Activated CD4-positive, alpha-beta T cell treated with anti-CD3 and anti-CD28 coated beads, Interleukin-2, Interleukin-6, amounts not matched to agents 100 ng/mL and 50 ng/mL, durations not matched to agents 16 hours and 8 hours (primary cell): Measurements from ENCODE around the gene KCTD17.

Experiments used
- DNase-seq: peaks from one replicate; pipeline ENCODE4 v3.0.0-alpha.2; 2020

The KCTD17 gene

DNA sequence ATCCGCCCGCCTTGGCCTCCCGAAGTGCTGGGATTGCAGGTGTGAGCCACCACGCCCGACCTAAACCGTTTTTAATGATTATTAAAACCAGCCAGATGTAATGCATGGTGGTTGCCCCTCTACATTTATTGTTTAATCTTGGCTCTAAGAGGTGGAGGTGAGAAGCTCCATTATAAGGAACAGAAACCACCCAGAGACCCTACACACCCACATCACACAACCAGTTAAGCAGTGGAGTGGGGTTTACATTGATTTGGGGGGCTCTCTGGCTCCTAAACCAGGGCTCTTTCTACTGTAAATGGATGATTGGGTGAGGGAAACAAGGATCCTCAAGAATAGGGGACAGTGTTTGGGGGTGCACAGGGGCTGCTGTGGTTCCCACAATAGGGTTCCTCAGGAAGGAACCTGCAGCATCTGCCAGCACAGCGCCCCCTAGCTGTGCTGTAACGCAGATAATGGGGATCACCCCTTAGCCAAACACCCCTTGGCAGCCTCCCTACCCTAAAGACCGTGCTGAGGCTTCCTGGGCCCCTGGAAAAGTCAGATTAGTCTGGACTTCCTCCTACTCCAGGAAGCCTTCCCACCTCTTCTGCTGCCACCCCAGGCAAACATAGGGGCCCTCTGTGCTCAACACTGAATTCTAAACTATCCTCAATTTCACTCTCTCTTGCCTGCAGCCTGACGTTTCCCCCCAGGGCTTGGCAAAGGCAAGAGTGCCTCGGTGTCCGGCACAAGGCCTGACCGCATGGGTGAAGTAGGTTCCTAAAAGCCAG, 29.6 kb upstream of the KCTD17 start:
- DNase-seq, result peak; percentile 70

DNA sequence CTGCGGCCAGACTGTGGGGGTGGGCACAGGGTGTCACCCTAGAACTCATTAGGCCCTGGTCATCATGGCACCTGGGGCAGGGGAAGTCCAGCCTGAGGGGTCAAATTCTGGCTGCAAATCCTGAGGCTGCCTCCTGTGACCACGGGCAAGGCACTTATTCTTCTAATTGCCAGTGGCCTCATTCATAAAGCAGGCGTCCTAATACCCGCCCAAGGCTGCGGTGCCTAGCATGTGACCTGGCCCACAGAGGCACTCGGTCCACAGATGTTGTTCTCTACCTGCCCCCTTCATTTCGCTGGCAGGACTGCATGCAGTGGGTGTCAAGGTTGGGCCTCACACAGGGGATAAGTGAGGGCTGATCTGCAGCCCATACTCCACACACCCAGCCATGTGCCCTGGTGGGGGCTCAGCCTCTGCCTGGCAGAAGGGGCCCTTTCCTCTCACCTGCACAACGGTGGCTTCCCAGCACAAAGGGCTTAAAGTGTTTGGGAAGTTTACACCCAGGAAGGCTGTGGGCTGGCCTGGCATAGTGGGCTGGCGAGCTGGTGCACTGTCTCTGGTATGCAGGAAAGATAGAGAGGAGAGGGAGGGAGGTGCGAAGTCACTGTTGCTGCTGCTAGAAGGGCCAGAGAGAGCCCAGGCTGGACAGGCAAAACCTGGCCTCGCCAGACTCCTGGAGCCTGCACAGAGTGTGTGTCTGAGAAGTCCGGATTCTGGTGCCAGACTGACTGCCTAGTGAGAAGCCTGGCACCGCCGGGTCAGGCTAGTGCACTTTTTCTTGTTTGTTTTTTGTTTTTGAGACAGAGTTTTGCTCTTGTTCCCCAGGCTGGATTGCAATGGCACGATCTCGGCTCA, 28.8 kb upstream of the KCTD17 start:
- DNase-seq, result no peak

DNA sequence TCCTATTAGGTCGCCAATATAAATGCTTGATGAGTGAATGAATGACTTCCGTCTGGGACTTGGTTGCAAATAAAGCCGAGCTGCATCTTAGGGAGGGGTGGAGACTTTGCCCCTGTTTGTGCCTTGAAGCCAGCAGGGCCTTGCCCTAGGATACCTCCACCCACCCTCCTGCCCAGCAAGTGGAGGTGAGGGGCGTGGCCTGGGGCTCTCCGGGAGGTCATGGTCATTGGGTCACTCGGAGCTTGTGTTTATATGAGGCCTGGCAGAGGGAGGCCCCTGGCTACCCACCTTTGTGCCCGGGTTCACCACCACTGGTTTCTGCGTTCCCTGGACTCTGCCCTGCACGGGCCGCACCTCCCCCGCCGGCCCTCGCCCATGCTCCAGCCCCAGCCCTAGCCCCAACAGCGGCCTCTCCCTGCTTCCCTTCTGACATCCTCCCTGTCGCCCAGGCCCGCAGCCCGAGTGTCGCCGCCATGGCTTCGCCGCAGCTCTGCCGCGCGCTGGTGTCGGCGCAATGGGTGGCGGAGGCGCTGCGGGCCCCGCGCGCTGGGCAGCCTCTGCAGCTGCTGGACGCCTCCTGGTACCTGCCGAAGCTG, 27.7 kb upstream of the KCTD17 start:
- no peak for DNase-seq

DNA sequence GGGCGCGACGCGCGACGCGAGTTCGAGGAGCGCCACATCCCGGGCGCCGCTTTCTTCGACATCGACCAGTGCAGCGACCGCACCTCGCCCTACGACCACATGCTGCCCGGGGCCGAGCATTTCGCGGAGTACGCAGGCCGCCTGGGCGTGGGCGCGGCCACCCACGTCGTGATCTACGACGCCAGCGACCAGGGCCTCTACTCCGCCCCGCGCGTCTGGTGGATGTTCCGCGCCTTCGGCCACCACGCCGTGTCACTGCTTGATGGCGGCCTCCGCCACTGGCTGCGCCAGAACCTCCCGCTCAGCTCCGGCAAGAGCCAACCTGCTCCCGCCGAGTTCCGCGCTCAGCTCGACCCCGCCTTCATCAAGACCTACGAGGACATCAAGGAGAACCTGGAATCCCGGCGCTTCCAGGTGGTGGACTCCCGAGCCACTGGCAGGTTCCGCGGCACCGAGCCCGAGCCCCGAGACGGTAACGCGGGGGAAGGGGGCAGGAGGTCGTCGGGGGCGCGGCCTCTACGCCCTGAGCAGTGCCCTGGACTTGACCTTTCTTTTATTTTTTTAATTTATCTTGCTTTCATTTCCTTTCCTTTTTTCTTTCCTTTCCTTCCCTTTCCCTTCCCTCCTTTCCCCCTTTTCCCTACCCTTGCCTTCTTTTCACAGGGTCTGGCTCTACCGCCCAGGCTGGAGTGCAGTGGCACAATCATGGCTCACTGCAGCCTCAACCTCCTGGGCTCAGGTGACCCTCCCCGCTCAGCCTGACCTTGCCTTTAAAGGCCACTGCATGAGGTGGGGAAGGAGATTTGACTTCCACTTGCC, 27.0 kb upstream of the KCTD17 start:
- no peak for DNase-seq

DNA sequence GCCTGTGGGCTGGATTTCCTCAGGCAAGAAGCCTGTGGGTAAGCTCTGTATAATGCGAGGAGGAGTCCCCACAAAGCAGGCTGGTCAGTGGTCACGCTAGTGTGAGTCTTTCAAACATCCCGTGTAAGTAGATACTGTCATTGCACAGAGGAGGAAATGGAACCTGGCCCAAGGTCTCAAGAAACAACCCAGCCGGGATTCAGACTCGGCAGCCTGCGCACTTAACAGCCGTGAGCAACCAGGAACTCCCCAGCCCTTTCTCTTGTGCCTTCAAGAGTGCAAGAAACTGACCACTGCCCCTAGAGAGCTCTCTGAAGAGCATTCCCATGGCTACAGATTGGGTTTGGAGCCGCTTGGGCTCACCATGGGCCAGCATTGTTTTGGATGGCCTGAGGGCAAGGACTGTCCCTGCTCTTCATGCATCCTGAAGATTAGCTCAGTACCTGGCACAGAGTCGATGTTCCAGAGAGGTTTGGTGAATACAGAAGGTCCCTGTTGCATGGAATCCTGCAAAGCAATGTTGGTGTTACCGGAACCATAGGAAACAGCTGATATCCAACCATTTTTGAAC, 26.0 kb upstream of the KCTD17 start:
- DNase-seq, result no peak

DNA sequence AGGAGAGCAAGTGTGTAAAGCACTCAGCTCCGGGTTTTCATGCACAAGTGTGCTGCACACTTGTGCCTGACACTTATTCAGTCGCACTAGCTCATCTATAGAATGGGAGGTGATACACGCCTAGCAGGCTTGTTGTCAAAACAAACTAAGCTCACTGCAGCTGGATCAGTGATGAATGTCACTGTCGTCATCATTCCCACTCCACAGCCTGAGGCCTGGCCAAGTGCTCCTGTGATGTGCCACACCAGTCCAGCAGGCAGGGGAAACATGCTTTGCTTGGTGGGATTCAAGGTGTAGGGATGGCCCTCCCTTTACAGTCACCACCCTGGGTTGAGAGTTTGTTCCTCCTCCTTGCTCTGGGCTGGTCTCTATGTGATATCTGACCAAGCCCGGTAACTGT, 25.2 kb upstream of the KCTD17 start:
- DNase-seq, result no peak

DNA sequence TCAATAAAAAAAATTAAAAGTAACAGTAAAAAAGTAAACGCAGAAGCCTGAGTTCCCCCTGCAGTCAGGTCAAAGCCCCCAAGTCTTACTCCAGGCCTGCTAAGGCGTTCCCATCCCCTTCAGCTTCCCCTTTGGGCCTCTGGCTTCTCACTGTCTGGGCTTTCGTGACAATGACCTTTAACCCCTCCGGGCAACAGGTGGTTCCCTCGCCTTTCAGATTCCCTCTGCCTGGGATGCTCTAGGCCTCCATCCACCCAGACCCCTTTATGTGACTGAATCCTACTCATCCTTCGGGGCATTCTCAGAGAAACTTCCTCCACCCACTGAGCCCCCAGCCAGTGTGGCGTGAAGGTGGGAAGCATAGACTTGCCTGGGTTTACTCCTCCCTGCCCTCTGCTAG, 24.0 kb upstream of the KCTD17 start:
- DNase-seq, result no peak

DNA sequence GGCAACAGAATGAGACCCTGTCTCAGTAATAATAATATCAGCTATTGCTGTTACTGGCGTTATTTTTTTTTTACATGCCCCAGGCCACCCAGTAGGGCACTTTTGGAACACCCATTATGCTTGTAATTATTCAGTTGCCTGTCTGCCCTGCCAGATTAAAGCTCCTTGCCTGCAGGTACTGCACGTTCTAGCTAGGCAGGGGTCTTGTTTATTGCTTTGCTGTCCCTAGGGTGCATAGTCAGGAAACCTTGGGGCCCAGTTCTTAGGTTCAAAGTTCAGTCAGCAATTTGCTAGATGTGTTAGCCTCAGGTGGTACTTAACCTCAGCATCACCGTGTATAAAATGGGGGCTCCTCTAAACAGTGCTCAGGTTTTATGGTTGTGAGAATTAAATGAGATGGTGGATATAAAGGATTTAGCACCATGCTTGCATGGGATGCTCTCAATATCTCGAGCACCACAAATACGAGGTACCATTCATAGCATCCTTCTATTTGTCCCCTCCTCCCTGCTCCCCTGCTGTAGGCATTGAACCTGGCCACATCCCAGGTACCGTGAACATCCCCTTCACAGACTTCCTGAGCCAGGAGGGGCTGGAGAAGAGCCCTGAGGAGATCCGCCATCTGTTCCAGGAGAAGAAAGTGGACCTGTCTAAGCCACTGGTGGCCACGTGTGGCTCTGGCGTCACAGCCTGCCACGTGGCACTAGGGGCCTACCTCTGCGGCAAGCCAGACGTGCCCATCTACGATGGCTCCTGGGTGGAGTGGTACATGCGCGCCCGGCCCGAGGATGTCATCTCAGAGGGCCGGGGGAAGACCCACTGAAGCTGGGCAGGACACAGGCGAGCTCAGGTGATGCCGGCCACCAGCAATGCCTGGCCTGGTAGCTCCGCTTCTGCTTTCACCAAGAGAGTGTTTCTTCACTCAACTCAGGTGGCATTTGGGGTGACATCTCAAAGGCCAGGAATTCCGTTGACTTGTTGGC, 22.6 kb upstream of the KCTD17 start:
- DNase-seq, result no peak

DNA sequence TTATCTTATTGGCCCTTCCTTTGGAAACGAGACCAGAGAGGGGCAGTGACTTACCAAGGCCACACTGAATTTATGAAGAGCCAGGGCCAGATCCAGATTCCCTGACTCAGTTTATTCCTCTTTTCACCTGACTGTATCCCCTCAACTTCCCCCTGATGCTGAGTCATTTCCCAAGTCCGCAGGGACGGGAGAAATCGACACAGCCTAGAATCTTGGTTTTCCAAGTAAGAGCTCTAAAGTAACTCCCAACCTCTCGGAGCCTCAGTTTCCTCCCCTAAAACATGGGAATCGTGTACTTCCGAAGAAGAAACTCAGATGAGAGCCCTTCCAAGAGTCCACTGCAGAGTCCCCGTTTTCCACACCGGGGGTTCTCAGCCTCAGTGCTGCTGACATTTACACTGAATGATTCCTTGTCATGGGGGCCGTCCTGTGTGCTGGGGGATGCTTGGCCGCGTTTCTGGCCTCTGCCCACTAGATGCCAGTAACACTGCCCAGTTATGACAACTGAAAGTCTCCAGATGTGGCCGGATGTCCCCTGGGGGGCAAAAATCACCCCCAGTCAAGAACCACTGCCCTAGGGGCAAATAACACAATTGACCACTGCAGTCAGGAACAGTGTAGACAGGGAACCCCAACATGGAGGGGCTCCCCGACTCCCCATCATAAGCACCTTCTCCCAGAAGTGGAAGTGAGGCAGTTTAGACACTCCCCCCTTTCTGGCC, 20.8 kb upstream of the KCTD17 start:
- DNase-seq, result no peak

DNA sequence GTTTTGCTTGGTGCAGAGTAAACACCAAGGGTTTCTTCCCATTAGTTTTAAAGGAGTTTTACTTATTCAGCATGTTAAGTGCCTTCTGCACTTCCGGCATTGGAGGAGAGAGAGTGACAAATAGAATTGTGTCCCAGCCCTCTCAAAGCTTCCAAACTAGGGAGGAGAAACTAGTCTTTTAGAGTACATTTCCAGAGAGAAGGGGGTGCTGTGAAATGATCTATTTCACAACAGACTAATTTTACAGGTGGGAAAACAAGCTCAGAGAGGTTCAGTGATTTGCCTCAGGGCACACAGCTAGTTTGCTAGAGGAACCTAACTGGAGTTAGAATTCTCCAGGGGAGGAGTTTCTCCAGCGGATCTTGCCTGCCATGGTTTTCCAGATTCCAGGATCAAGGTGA, 19.4 kb upstream of the KCTD17 start:
- DNase-seq, result no peak

DNA sequence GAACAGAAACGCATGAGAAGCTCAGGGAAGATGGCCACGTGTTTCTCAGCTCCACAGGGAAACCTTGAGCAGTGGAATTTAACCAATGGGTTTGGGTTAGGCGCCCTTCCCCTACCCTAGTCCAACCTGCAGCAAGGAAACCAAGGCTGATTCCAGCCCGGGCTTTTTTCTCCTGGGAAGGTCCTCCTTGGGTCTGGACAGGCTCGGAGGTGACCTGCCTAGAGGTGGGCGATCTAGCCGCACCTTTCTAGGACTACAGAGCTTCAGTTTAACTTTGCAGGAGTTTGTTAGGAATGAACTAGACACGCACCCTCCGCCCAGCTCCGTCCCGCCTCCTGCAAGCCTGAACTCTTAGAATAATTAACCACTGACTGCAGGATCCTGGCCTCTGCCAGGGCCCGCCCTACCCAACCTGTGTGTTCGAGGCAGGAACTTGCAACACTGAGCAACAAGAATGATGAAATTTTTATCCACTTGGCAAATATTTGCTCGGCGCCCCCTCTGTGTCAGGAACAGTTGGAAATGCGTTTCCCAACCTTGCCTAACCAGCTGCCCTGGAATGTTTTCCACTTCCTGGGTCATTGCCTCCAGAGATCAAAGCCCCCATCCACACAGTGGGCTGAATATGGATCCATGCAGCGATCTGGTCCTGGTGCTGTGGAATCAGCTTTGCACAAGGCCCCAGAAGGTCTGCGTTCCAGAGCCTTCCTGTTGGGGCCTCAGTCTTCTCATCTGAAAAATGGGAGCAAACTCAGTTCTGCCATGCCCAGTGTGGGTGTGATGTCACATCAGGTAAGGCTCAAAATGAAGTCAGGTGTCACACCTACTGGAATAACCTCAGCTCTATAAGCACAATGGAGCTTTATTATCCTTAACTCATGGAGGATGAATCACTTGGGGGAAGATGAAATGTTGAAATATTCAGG, 18.7 kb upstream of the KCTD17 start:
- no peak for DNase-seq

DNA sequence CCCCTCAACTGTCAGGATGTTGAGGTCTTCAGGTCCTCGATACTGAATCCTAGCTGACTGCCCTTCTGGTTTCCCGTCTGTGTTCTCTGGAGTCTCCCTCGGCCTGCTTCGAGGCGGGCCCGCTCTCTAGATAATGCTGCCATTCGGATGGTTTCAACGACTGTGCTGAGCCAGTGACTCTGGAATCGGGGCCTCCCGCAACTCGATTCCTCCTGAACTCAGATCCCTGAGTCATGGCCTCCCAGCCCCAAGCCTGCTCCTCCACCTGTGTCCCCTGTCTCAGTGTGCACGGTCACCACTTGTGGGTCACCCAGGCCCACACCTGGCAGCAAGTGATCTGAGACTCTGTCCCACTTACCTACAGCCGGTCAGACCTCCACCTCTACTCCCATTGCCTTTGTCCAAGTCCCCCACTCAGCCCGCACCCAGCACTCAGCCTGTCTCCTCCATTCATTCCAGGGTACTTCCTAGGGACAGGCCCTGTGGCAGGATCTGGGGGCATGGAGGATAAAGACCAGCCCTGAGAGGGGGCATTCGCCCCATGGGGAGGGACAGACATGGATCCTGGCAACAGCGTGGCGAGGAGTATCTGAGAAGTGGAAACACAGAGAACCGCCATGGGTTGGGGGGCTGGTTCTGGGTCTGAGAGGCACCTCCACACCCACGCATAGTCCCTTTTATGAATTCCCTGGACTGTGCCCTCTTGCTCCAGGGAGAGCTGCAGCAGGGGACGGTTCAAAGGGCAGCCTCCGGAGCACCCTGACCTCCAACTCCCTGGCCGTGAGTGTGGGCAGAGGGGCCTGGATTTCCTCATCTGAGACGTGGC, 17.7 kb upstream of the KCTD17 start:
- no peak for DNase-seq

DNA sequence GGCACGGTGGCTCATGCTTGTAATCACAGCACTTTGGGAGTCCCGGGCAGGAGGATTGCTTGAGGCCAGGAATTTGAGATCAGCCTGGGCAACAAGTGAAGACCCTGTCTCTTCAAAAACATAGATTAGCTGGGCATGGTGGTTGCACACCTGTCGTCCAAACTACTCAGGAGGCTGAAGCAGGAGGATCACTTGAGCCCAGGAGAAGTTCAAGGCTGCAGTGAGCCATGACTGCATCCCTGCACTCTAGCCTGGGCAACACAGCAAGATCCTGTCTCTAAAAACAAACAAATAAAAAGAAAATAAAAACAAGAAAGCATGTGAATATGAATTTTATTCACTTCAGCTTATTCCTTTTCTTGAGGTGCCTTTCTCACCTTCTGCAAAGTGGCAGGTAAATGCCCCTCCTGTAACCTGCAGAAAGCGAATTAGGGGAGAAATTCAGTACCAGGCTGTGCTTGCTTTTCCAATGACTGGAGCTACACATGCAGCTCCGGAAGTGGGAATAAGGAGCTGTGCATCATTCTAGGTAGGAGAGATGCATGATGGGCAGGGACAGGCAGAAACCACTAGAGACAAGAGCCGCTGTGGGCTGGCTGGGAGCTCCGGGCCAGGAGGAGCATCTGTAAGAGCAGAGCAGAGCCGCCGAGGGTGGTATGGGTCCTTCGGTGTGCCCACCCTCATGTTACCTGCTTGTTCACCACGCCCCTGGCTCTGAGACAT, 14.7 kb upstream of the KCTD17 start:
- no peak for DNase-seq

DNA sequence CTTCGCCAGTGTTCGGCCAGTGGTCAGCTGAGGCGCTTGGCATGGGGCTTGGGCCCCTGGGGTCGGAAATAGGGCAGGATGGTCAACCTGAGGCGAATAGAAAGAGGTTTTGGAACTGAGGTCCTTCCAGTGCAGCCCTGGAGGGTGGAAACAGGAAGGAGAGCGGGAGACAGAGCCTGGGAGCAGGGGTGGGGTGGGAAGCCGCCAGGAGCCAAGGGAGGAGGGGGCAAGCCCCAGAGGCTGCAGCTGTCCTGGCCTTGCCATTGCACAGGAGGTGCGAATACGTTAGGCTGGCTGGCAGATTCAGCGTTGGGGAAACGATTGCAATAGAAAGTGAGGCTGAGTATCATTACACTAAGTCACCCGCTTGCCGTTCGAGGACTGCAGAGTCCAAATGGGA, 13.9 kb upstream of the KCTD17 start:
- DNase-seq, result no peak

DNA sequence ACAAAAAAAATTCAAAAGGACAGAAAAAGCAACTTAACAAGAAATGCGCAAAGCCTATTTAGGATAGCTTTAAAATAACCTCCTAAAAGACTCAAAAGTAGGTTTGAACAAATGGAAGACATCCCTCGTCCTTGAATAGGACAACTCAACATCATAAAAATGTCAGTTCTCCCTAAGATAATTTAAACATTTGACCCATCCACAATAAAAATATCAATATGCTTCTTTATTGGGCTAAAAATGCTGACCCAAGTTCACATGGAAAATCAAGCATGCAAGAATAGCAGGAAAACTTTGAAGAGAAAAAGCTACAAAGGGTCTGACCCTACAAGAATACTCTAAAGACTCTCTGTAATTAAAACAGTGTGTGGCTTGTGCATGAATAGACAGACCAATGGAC, 12.1 kb upstream of the KCTD17 start:
- no peak for DNase-seq

DNA sequence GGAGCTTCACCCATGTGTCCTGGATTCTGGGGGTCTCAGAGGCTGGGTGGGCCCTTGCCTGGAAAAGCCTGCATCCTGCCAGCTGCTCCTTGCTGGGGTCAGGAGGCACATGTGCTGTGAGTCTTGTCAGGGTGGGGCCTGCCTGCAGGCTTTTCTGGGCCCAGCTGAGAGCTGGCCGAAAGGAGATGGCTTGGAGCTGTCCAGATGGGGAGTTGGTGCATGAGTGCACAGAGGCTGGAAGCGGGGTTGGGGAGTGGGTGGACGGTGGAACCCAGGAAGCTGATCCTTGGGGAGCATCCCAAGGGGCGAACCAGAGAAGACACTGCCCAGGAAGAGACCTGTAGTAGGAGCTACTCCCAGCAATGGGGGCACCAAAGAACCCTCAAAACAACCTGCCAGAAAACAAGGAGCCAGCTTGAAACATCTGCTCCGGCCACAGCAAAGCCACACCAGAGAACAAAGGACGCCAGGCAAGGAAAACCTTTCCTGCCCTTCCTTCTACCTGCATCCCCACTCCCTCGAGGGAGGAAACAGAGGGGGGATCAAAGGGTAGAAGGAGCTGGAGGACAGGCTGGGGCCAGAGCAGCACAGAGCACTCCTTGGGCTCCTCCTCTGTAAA, 8.2 kb upstream of the KCTD17 start:
- no peak for DNase-seq

DNA sequence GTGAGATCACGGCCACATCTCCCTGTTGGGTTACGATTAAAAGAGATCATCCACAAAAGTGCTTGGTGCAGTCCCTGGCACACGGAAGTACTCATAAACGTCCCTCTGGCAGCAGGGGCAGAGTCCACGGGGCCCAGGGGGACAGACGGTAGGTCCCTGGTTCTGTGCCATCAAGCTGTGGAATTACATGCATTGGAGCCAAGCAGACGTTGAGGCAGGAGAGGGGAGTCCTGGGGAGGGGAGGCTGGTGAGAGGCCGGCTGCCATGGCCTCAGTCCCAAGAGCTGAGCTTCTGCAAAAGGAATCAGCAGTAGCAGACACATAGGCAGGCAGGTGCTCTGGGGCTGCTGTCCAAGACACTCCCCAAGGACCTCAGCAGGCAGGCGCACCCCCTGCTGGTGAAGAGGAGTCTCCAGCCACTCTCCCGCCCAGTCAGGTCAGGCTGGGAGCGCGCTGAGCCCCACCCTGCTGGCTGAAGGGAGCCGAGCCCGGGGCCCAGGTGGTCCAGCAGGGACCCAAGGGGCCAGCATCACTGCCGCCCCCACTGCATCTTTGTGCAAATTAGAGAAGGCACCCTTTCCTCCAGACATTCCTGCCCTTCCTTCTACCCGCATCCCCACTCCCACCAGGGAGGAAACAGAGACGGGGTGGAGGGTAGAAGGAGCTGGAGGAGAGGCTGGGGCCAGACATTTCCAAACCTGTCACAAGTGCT, 7.6 kb upstream of the KCTD17 start:
- DNase-seq, result peak; percentile 73
